ENCODE data around the gene MAP3K2. TPM values are rescaled to one million over a fixed set of nuclear protein-coding genes. Genes with fewer than 3 reads are reported as not detected.

MAP3K2 gene
- total RNA-seq, 3 donors from 2014 or later (not counting 1 experiment from before 2014, with no cell fraction given), result 99.4 to 109 (median 106) TPM

GRCh38 chr2:127425540-127426490 is 38.0 kb upstream of the MAP3K2 start:
- Histone ChIP-seq H3K9me3 (ENCODE audit: control insufficient read depth, insufficient read depth, low read length) (no peaks in the 10 kb centered on the region), H3K4me1 (ENCODE audit: control insufficient read depth, insufficient read depth, low read length) (peaks cover 15% of the 10 kb centered on the region), H3K36me3 (ENCODE audit: control insufficient read depth, insufficient read depth, low read length) (no peaks in the 10 kb centered on the region), H3K27me3 (ENCODE audit: control insufficient read depth, insufficient read depth, low read length) (peaks cover 14% of the 10 kb centered on the region), H3K4me3 (ENCODE audit: low read length) (no peak overlapping the region), H3K27ac (ENCODE audit: low read length) (no peak overlapping the region)
- ATAC-seq (no peak), DNase-seq (no peak)
- H3K4me3 Mint-ChIP-seq, result no peak overlapping the region
- peaks cover 0 to 5% of the 10 kb centered on the region in 2 donors for H3K4me1 Mint-ChIP-seq
- H3K27ac Mint-ChIP-seq, result no peak overlapping the region
- no peak for TF ChIP-seq CTCF (IDR thresholded peaks at IDR 0.05)
- H3K27me3 Mint-ChIP-seq (ENCODE audit: low read depth in 2 of 2), result peaks cover 23 to 36% of the 10 kb centered on the region in 2 donors
- intact Hi-C loops (cut with micrococcal nuclease), result no loop called here
- 95% methylated on average over 16 of the region's 16 CpGs for WGBS (ENCODE audit: insufficient coverage)
- no peaks in the 10 kb centered on the region for H3K9me3 Mint-ChIP-seq
- H3K36me3 Mint-ChIP-seq, result no peaks in the 10 kb centered on the region

GRCh38 chr2:127424598-127425520 is 37.1 kb upstream of the MAP3K2 start:
- H3K27ac ChIP-seq (ENCODE audit: low read length), result no peak overlapping the region
- H3K4me1 Mint-ChIP-seq, result peaks cover 0 to 5% of the 10 kb centered on the region in 2 donors
- H3K36me3 ChIP-seq (ENCODE audit: control insufficient read depth, insufficient read depth, low read length), result no peaks in the 10 kb centered on the region
- WGBS (ENCODE audit: insufficient coverage), result 88% methylated on average over 12 of the region's 13 CpGs
- peaks cover 15% of the 10 kb centered on the region for H3K4me1 ChIP-seq (ENCODE audit: control insufficient read depth, insufficient read depth, low read length)
- DNase-seq (no peak), ATAC-seq (no peak)
- intact Hi-C loops (cut with micrococcal nuclease), result no loop called here
- H3K36me3 Mint-ChIP-seq, result no peaks in the 10 kb centered on the region
- no peak overlapping the region for H3K27ac Mint-ChIP-seq
- H3K9me3 Mint-ChIP-seq, result no peaks in the 10 kb centered on the region
- peaks cover 23 to 43% of the 10 kb centered on the region in 2 donors for H3K27me3 Mint-ChIP-seq (ENCODE audit: low read depth in 2 of 2)
- H3K9me3 ChIP-seq (ENCODE audit: control insufficient read depth, insufficient read depth, low read length), result no peaks in the 10 kb centered on the region
- H3K4me3 ChIP-seq (ENCODE audit: low read length), result no peak overlapping the region
- H3K27me3 ChIP-seq (ENCODE audit: control insufficient read depth, insufficient read depth, low read length), result peaks cover 14% of the 10 kb centered on the region
- TF ChIP-seq CTCF (IDR thresholded peaks at IDR 0.05), result no peak
- H3K4me3 Mint-ChIP-seq, result no peak overlapping the region

GRCh38 chr2:127423880-127424279 is 36.1 kb upstream of the MAP3K2 start:
- H3K27me3 Mint-ChIP-seq (ENCODE audit: low read depth in 2 of 2), result peaks cover 23 to 46% of the 10 kb centered on the region in 2 donors
- no peaks in the 10 kb centered on the region for H3K36me3 Mint-ChIP-seq
- no peak for TF ChIP-seq CTCF (IDR thresholded peaks at IDR 0.05)
- peaks cover 15% of the 10 kb centered on the region for H3K4me1 ChIP-seq (ENCODE audit: control insufficient read depth, insufficient read depth, low read length)
- no peaks in the 10 kb centered on the region for H3K9me3 ChIP-seq (ENCODE audit: control insufficient read depth, insufficient read depth, low read length)
- H3K9me3 Mint-ChIP-seq, result no peaks in the 10 kb centered on the region
- 71% methylated on average over 1 of the region's 1 CpG for WGBS (ENCODE audit: insufficient coverage)
- ATAC-seq, result no peak
- no peaks in the 10 kb centered on the region for H3K36me3 ChIP-seq (ENCODE audit: control insufficient read depth, insufficient read depth, low read length)
- intact Hi-C loops (cut with micrococcal nuclease), result no loop called here
- H3K27me3 ChIP-seq (ENCODE audit: control insufficient read depth, insufficient read depth, low read length), result peaks cover 14% of the 10 kb centered on the region
- DNase-seq, result no peak
- no peak overlapping the region for H3K27ac ChIP-seq (ENCODE audit: low read length)
- H3K4me3 Mint-ChIP-seq, result no peak overlapping the region
- no peak overlapping the region for H3K27ac Mint-ChIP-seq
- H3K4me3 ChIP-seq (ENCODE audit: low read length), result no peak overlapping the region
- H3K4me1 Mint-ChIP-seq, result peaks cover 0 to 5% of the 10 kb centered on the region in 2 donors

Measured in natural killer cell (primary cell).